HG03280 (cell line): ENCODE data around the gene KCP.

Source experiments
- ATAC-seq: cut with Tn5 transposase; IDR thresholded peaks from one replicate; pipeline ENCODE4 v1.9.1; 2021; ENCODE audit warnings: mild to moderate bottlenecking, moderate library complexity; ENCODE audit not compliant: unreplicated experiment

KCP gene

GRCh38 chr7:128908750-128909624 is 1.5 kb downstream of the KCP start:
- no peak for ATAC-seq

GRCh38 chr7:128906766-128907559 is 3.5 kb downstream of the KCP start:
- ATAC-seq: no peak

- ATAC-seq: no peak
Measured at GRCh38 chr7:128906001-128906765, 4.3 kb downstream of the KCP start.

- no peak for ATAC-seq
Measured at GRCh38 chr7:128904381-128905197, 5.9 kb downstream of the KCP start.

- no peak for ATAC-seq
Measured at GRCh38 chr7:128903621-128904361, 6.7 kb downstream of the KCP start.

- ATAC-seq: no peak
Measured at GRCh38 chr7:128902761-128903585, 7.5 kb downstream of the KCP start.

- ATAC-seq: no peak
Measured at GRCh38 chr7:128900237-128900636, 10.3 kb downstream of the KCP start.

- no peak for ATAC-seq
Measured at GRCh38 chr7:128899392-128899791, 11.1 kb downstream of the KCP start.

- no peak for ATAC-seq
Measured at GRCh38 chr7:128895320-128895719, 15.2 kb downstream of the KCP start.

- no peak for ATAC-seq
Measured at GRCh38 chr7:128894101-128894440, 16.4 kb downstream of the KCP start.

- ATAC-seq: no peak
Measured at GRCh38 chr7:128893251-128894100, 17.0 kb downstream of the KCP start.

- no peak for ATAC-seq
Measured at GRCh38 chr7:128892521-128893250, 17.8 kb downstream of the KCP start.

GRCh38 chr7:128891942-128892269 is 18.6 kb downstream of the KCP start:
- ATAC-seq: no peak

GRCh38 chr7:128891110-128891941 is 19.2 kb downstream of the KCP start:
- ATAC-seq: no peak

GRCh38 chr7:128890306-128891109 is 20.0 kb downstream of the KCP start:
- ATAC-seq: no peak

- no peak for ATAC-seq
Measured at GRCh38 chr7:128889121-128889520, 21.4 kb downstream of the KCP start.
